Mononuclear cell (primary cell): ENCODE measurements around the gene TAPT1. TPM values are rescaled to one million over a fixed set of nuclear protein-coding genes. Genes with fewer than 3 reads are reported as not detected.

Experiments
- H3K27me3 ChIP-seq: 2 replicates; pipeline ENCODE4 v1.6.0; 2011; ENCODE audit warnings: low read length, control low read depth; ENCODE audit not compliant: insufficient read depth
- H3K4me1 ChIP-seq: 2 replicates; pipeline ENCODE4 v1.5.1; 2011; ENCODE audit warnings: mild to moderate bottlenecking, low read length, control low read depth; ENCODE audit not compliant: insufficient read depth
- H3K4me3 ChIP-seq: 2 replicates; pipeline ENCODE4 v1.5.1; 2011; ENCODE audit warnings: mild to moderate bottlenecking, low read length, moderate library complexity
- H3K9me3 ChIP-seq: 2 replicates; pipeline ENCODE4 v1.5.1; 2011; ENCODE audit warnings: low read depth, mild to moderate bottlenecking, control low read depth, low read length
- total RNA-seq: library from RNA; depleted of rRNA; stranded (reverse); fragments of >200 nt; gene quantifications from one replicate; pipeline ENCODE4 v1.2.3, GENCODE V29; 2012

The TAPT1 gene
- total RNA-seq, 1 donor: 91.8 TPM

- no peaks in the 10 kb centered on the region for H3K9me3 ChIP-seq
- H3K4me3 ChIP-seq: no peak overlapping the region
- H3K27me3 ChIP-seq: no peaks in the 10 kb centered on the region
- peaks cover 20% of the 10 kb centered on the region for H3K4me1 ChIP-seq
Observed at GRCh38 chr4:16192057-16192456, 34.2 kb downstream of the TAPT1 start.

GRCh38 chr4:16187455-16187854 is 38.8 kb downstream of the TAPT1 start:
- no peak overlapping the region for H3K4me3 ChIP-seq
- H3K4me1 ChIP-seq: no peaks in the 10 kb centered on the region
- no peaks in the 10 kb centered on the region for H3K9me3 ChIP-seq
- H3K27me3 ChIP-seq: no peaks in the 10 kb centered on the region

- Histone ChIP-seq H3K27me3 (no peaks in the 10 kb centered on the region), H3K4me3 (no peak overlapping the region), H3K9me3 (no peaks in the 10 kb centered on the region), H3K4me1 (no peaks in the 10 kb centered on the region)
Observed at GRCh38 chr4:16186986-16187385, 39.3 kb downstream of the TAPT1 start.

GRCh38 chr4:16183604-16184003 is 42.7 kb downstream of the TAPT1 start:
- Histone ChIP-seq H3K9me3 (no peaks in the 10 kb centered on the region), H3K27me3 (no peaks in the 10 kb centered on the region), H3K4me3 (no peak overlapping the region), H3K4me1 (no peaks in the 10 kb centered on the region)

- Histone ChIP-seq H3K4me3 (no peak overlapping the region), H3K9me3 (no peaks in the 10 kb centered on the region), H3K27me3 (no peaks in the 10 kb centered on the region), H3K4me1 (no peaks in the 10 kb centered on the region)
Observed at GRCh38 chr4:16176621-16177020, 49.6 kb downstream of the TAPT1 start.

- Histone ChIP-seq H3K27me3 (no peaks in the 10 kb centered on the region), H3K4me1 (no peaks in the 10 kb centered on the region), H3K4me3 (no peak overlapping the region), H3K9me3 (no peaks in the 10 kb centered on the region)
Observed at GRCh38 chr4:16171831-16172230, 54.4 kb downstream of the TAPT1 start.

- Histone ChIP-seq H3K4me1 (no peaks in the 10 kb centered on the region), H3K9me3 (no peaks in the 10 kb centered on the region), H3K27me3 (no peaks in the 10 kb centered on the region), H3K4me3 (no peak overlapping the region)
Observed at GRCh38 chr4:16169490-16169889, 56.8 kb downstream of the TAPT1 start.

GRCh38 chr4:16168710-16169388 is 57.4 kb downstream of the TAPT1 start:
- H3K4me1 ChIP-seq: no peaks in the 10 kb centered on the region
- H3K27me3 ChIP-seq: no peaks in the 10 kb centered on the region
- H3K4me3 ChIP-seq: no peak overlapping the region
- H3K9me3 ChIP-seq: no peaks in the 10 kb centered on the region

GRCh38 chr4:16168144-16168543 is 58.1 kb downstream of the TAPT1 start:
- Histone ChIP-seq H3K4me3 (no peak overlapping the region), H3K9me3 (no peaks in the 10 kb centered on the region), H3K27me3 (no peaks in the 10 kb centered on the region), H3K4me1 (no peaks in the 10 kb centered on the region)

GRCh38 chr4:16165931-16166330 is 60.3 kb downstream of the TAPT1 start:
- H3K9me3 ChIP-seq: no peaks in the 10 kb centered on the region
- no peak overlapping the region for H3K4me3 ChIP-seq
- H3K27me3 ChIP-seq: no peaks in the 10 kb centered on the region
- H3K4me1 ChIP-seq: no peaks in the 10 kb centered on the region

GRCh38 chr4:16162891-16163290 is 63.4 kb downstream of the TAPT1 start:
- Histone ChIP-seq H3K4me3 (no peak overlapping the region), H3K4me1 (no peaks in the 10 kb centered on the region), H3K9me3 (no peaks in the 10 kb centered on the region), H3K27me3 (no peaks in the 10 kb centered on the region)

GRCh38 chr4:16161851-16162408 is 64.3 kb downstream of the TAPT1 start:
- H3K4me1 ChIP-seq: no peaks in the 10 kb centered on the region

GRCh38 chr4:16160457-16160856 is 65.8 kb downstream of the TAPT1 start:
- no peak overlapping the region for H3K4me3 ChIP-seq
- no peaks in the 10 kb centered on the region for H3K4me1 ChIP-seq
- no peaks in the 10 kb centered on the region for H3K9me3 ChIP-seq
- H3K27me3 ChIP-seq: no peaks in the 10 kb centered on the region

More at GRCh38 chr4:16161851-16162408, 64.3 kb downstream of the TAPT1 start:
- H3K4me3 ChIP-seq: no peak overlapping the region
- no peaks in the 10 kb centered on the region for H3K9me3 ChIP-seq
- no peaks in the 10 kb centered on the region for H3K27me3 ChIP-seq

- Histone ChIP-seq H3K27me3 (no peaks in the 10 kb centered on the region), H3K9me3 (no peaks in the 10 kb centered on the region), H3K4me1 (no peaks in the 10 kb centered on the region), H3K4me3 (no peak overlapping the region)
Observed at GRCh38 chr4:16159286-16159685, 67.0 kb downstream of the TAPT1 start.

- Histone ChIP-seq H3K4me3 (no peak overlapping the region), H3K4me1 (no peaks in the 10 kb centered on the region), H3K27me3 (no peaks in the 10 kb centered on the region), H3K9me3 (no peaks in the 10 kb centered on the region)
Observed at GRCh38 chr4:16158504-16158852, 67.8 kb downstream of the TAPT1 start.
